Adipocyte (in vitro differentiated cells): ENCODE results near the gene KLK2.

Source experiments
- DNase-seq: peaks from one replicate; pipeline ENCODE4 v3.0.0-alpha.2; 2015; ENCODE audit warnings: low read depth
- H3K27me3 ChIP-seq: replicated peaks from 2 replicates; pipeline ENCODE4 v1.7.0; 2013; ENCODE audit warnings: mild to moderate bottlenecking, low read length, moderate library complexity; ENCODE audit not compliant: control insufficient read depth, insufficient read depth
- H3K36me3 ChIP-seq: 2 replicates; pipeline ENCODE4 v1.7.0; 2013; ENCODE audit warnings: low read length, mild to moderate bottlenecking, moderate library complexity; ENCODE audit not compliant: control insufficient read depth, insufficient read depth, severe bottlenecking
- H3K4me1 ChIP-seq: 2 replicates; pipeline ENCODE4 v1.7.0; 2013; ENCODE audit warnings: mild to moderate bottlenecking, low read length, moderate library complexity; ENCODE audit not compliant: control insufficient read depth, insufficient read depth
- H3K4me3 ChIP-seq: 2 replicates; pipeline ENCODE4 v1.7.0; 2013; ENCODE audit warnings: mild to moderate bottlenecking, low read length, moderate library complexity
- H3K9ac ChIP-seq: 2 replicates; pipeline ENCODE4 v1.7.0; 2013; ENCODE audit warnings: mild to moderate bottlenecking, low read length, moderate library complexity
- H3K9me3 ChIP-seq: 2 replicates; pipeline ENCODE4 v1.7.0; 2013; ENCODE audit warnings: mild to moderate bottlenecking, low read length, moderate library complexity; ENCODE audit not compliant: control insufficient read depth

KLK2 gene

DNA sequence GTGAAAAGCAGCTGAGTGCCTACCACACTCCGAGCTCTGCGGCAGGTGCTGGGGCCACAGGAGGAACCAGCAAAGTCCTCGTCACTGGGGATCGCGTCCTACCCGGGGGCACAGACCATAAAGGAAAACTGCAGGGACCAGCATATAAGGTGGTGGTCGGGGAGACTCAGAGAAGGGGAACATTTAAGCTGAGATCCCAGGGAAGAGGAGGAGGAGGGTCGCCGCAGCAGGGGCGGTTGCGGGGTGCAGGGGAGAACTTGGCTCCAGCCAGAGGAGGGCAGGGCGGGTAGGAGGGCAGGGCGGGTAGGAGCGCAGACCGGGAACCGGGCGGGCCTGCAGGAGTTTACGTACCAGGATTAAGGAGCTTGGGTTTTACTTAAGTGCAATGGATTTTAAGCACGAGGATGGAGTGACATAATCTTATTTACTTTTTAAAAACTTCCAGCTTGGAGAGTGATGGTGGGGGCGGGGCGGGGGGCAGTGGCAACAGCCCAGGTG is 38.9 kb downstream of the KLK2 start:
- Histone ChIP-seq H3K9me3 (no peaks in the 10 kb centered on the region), H3K27me3 (peaks cover 67% of the 10 kb centered on the region), H3K4me1 (no peaks in the 10 kb centered on the region), H3K4me3 (no peak overlapping the region), H3K36me3 (no peaks in the 10 kb centered on the region), H3K9ac (no peak overlapping the region)
- DNase-seq = no peak

DNA sequence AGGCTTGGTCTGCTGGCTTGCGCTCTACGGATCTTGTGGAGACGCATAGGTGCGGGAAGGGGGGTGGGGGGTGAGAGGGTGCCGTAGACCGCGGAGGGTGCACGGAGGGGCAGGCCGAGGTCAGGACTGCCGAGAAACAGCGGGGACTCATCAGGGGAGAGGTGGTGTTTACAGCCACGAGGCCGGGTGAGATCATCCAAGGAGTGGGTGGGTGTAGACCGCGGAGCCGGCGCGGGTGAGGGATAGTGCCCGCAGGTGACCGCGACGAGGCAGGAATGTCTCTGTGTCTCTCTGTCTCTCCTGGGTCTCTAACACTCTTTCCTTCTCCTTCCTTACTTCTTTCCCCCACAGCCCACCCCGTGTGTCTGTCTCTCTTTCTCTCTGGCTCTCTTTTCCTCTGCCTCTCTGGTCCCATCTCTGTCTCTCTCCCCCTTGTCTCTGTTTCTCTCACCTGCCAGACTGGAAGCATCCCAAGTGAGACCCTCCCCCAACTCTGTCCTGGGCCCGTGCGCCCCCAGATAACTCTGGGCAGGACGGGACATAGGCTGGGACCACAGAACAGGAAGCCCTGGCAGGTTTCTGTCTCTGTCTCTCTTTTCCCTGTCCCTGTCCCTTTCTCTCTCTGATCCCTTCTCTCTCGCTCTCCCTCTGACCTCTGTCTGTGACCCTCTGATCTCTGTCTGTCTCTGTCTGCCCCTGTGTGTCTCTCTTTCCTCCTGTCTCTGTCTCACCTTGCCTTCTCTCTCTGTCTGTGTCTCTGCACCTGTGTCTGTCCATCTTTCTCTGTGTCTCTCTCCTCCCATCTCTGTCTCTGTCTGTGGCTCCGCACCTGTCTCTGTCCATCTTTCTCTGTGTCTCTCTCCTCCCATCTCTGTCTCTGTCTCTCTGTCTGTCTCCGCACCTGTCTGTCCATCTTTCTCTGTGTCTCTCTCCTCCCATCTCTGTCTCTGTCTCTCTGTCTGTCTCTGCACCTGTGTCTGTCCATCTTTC is 39.8 kb downstream of the KLK2 start:
- H3K9ac ChIP-seq = no peak overlapping the region
- H3K9me3 ChIP-seq = no peaks in the 10 kb centered on the region
- no peaks in the 10 kb centered on the region for H3K4me1 ChIP-seq
- H3K4me3 ChIP-seq = no peak overlapping the region
- no peak for DNase-seq
- no peaks in the 10 kb centered on the region for H3K36me3 ChIP-seq
- H3K27me3 ChIP-seq = peaks cover 59% of the 10 kb centered on the region

DNA sequence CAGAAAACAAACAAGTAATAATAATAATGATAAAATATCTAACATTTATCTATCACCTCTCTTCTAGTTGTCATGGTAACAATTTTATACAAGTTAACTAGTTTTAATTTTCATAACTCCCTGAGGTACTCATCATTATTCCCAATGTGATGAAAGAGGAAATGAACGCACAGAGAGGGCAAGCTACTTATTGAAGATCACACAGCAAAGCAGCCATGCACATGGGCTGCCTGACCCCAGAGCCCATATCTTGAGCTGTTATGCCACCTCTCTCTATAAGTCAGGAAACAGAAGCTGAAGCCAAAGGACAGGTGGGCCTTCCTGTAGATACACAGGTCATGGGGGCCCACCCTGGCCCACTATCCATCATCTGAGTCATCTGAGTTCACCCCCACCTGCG is 42.8 kb downstream of the KLK2 start:
- Histone ChIP-seq H3K36me3 (no peaks in the 10 kb centered on the region), H3K27me3 (peaks cover 55% of the 10 kb centered on the region), H3K9me3 (no peaks in the 10 kb centered on the region), H3K9ac (no peak overlapping the region), H3K4me1 (no peaks in the 10 kb centered on the region), H3K4me3 (no peak overlapping the region)
- DNase-seq = no peak

DNA sequence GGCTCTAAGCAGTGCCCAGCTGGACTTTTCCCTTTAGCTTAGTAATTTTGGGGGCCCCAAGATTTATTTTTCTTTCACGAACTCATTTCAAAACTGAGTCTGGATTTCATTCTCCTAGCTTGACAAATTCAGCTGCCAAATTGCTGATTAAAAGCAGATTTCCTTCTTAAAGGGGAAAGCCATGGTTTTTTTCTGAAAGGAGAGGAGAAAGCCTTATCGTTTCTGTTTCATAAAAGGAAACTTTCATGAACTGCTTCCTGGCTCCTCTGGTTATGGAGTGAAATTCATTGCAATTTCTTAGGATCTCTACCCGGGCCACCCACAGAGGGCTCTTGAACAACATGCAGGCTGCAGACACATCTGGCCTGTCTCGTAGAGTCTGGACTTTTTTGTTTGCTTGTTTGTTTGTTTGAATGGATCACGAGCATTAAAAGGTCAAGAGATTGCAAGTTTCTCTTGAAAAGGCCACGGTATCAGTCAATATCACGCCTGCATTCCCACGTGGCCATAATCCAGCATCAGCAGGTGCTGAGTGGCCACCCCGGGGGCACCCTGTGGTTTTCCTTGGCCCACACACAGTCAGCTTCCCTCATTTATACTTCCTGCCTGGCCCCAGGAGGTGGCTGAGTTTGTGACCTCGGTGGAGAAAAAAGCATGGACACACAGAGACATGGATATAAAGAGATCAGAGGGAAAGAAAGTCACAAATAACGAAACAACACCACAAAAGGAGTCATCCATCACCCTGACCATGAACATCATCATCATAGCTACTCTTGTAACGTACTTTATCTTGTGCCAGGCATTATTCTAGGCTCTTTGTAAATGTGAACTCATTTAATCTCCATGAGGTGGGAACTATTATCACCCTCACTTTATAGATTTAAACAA is 48.4 kb downstream of the KLK2 start:
- peaks cover 32% of the 10 kb centered on the region for H3K27me3 ChIP-seq
- H3K9ac ChIP-seq = no peak overlapping the region
- no peak overlapping the region for H3K4me3 ChIP-seq
- H3K36me3 ChIP-seq = no peaks in the 10 kb centered on the region
- peak; percentile 64 for DNase-seq
- no peaks in the 10 kb centered on the region for H3K9me3 ChIP-seq
- H3K4me1 ChIP-seq = no peaks in the 10 kb centered on the region

DNA sequence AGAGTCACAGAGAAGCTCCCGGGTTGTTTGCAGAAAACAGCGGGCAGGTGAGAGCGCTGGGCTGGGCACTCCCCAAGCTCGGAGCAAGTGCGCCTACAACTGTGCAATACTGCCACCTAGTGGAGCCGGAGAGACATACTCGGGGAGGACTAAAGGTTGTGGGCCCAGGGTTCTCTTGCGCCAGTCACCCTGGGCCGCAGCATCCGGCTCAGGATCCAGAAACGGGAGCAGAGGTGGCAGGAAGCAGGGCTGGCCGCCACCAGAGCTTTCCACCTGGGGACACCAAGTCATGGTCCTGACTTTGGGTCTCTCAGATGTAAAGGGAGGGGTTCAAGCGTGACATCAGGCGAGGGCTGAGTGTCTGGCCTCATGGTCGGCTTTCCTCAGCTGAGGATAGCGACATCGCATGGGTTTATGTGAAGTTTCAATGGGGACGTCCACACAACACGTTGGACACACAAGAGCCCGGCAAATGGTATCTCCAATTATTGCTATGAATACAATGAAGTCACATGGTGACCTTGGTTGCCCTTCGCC is 49.1 kb downstream of the KLK2 start:
- no peak overlapping the region for H3K4me3 ChIP-seq
- H3K36me3 ChIP-seq = no peaks in the 10 kb centered on the region
- no peak overlapping the region for H3K9ac ChIP-seq
- H3K9me3 ChIP-seq = no peaks in the 10 kb centered on the region
- peaks cover 27% of the 10 kb centered on the region for H3K27me3 ChIP-seq
- H3K4me1 ChIP-seq = no peaks in the 10 kb centered on the region
- DNase-seq = peak; percentile 91

DNA sequence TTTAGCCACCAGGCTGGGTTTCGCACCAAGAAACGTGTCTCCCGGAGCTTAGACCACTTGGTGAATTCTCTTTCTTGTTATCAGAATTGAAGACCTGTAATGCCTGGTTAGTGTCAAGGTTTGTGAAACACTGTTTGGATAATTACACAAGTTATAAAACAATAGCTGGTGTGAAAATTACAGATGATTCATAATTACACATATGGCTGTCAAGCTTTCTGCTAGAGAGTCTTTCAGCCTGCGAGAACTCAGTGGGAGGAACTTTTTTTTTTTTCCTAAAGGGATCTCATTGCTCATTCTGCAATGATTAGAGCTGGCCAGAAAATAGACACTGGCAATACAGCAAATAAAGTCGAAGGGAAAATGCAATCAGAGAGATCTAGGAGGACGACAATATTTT is 51.3 kb downstream of the KLK2 start:
- H3K27me3 ChIP-seq = peaks cover 22% of the 10 kb centered on the region
- no peak overlapping the region for H3K9ac ChIP-seq
- no peaks in the 10 kb centered on the region for H3K9me3 ChIP-seq
- H3K36me3 ChIP-seq = no peaks in the 10 kb centered on the region
- no peak for DNase-seq
- H3K4me1 ChIP-seq = no peaks in the 10 kb centered on the region
- no peak overlapping the region for H3K4me3 ChIP-seq

DNA sequence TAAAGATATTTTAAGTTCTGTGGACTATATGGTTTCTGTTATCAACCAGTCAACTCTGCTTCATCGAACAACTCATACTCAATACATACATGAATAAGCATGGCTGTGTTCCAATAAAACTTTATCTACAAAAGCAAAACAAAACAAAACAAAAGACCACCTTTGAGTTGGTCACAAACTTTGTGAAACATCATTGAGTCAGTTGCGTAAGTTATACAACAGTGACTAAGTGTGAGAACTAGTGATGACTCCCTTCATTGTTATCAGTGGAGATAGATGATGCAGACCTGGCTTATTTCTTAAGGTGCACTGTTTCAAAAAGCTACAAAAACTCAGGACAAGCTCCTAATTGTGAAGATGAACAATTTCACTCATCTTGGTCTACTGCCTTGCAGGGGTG is 52.5 kb downstream of the KLK2 start:
- Histone ChIP-seq H3K4me1 (no peaks in the 10 kb centered on the region), H3K9ac (no peak overlapping the region), H3K36me3 (no peaks in the 10 kb centered on the region), H3K27me3 (peaks cover 18% of the 10 kb centered on the region), H3K9me3 (no peaks in the 10 kb centered on the region), H3K4me3 (no peak overlapping the region)
- DNase-seq = no peak

DNA sequence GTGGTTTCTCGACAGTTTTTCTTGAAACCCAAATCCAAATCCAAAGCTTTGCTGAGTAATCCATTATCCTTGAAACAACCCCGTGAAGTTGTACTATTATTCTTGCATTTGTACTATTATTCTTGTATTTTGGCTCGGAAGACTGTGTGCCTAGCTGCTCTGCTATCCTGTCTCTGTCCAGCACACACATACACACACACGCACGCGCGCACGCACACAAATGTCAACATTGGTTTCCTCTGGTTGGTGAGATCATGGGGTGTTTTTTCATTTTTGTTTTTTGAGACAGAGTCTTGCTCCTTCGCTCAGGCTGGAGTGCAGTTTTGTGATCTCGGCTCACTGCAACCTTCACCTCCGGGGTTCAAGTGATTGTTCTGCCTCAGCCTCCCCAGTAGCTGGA is 52.9 kb downstream of the KLK2 start:
- no peak overlapping the region for H3K9ac ChIP-seq
- H3K27me3 ChIP-seq = peaks cover 18% of the 10 kb centered on the region
- no peak for DNase-seq
- no peak overlapping the region for H3K4me3 ChIP-seq
- no peaks in the 10 kb centered on the region for H3K36me3 ChIP-seq
- no peaks in the 10 kb centered on the region for H3K9me3 ChIP-seq
- H3K4me1 ChIP-seq = no peaks in the 10 kb centered on the region

DNA sequence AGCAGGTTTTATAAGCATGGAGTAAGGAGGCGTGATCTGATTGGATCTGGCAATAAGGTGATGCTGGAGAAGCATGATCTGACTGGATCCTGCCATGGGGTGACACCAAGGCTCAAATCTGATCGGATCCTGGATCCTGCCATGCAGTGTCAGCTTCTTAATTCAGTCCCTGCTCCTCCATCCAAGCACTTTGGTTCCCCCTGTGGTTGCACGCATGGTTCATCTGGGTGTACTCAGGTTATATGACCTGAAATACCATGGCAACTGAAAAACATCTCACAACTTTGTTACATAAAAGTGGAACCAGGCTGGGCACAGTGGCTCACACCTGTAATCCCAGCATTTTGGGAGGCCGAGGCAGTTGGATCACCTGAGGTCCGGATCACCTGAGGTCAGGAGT is 55.6 kb downstream of the KLK2 start:
- H3K9ac ChIP-seq = no peak overlapping the region
- H3K27me3 ChIP-seq = peaks cover 15% of the 10 kb centered on the region
- no peak overlapping the region for H3K4me3 ChIP-seq
- no peak for DNase-seq
- H3K9me3 ChIP-seq = no peaks in the 10 kb centered on the region
- H3K4me1 ChIP-seq = peaks cover 3% of the 10 kb centered on the region
- H3K36me3 ChIP-seq = no peaks in the 10 kb centered on the region
